CMK (cell line): ENCODE data around the gene SLC6A19.
"Not testable (repeated sequence)": the region's sequence is repeated elsewhere in the genome, so short reads cannot be mapped to it uniquely, and the experiment has no call there.

ENCODE experiments used
- DNase-seq: peaks from one replicate; pipeline ENCODE4 v3.0.0-alpha.2; 2010; ENCODE audit warnings: low read depth

SLC6A19 gene

GRCh38 chr5:1223278-1223670, 21.9 kb downstream of the SLC6A19 start:
- no peak for DNase-seq

DNA sequence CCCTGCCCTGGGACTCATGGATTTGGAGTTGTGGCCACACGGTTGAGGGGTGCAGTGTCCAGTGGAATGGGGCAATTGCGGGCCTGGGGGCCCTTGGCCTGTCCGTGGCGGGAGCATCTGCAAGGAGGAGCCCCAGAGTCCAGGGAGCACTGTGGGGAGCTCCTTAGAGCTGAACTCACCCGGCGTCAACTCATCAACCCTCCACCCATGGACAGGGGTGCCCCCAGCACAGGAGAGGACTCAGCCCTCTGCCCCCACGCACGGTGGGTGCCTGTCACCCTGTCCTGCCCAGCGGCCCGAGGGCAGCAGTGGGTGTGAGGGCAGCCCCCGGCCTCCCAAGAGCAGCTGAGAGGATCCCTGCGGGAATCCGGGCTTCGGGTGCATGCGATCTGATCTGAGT, 23.2 kb downstream of the SLC6A19 start:
- DNase-seq = no peak

DNA sequence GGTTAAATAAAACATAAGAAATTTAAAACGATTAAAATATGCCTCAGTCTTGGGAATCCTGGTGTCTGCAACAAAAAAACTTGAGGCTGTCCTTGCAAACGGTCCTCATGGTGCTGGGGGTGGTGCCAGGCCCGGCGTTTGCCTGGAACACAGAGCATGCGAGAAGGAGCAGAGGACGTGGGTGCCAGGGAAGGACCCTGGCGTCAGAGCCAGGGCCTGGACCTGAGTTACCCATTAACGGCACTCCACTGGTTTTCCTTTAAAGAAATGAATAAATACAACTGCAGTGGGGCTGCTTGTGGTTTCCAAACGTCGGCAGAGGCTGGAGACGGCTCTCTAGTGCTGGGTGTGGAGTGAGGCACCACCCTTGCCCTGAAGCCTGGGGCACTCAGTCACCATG, 23.7 kb downstream of the SLC6A19 start, which contains the start of gene SLC6A18:
SLC6A18 (plus strand) TSS at position 301 of the 400 bp plus-strand sequence; CDS start at position 398, 97 bp downstream.
- no peak for DNase-seq

- no peak for DNase-seq
Observed at GRCh38 chr5:1226231-1226630, 24.8 kb downstream of the SLC6A19 start.

DNA sequence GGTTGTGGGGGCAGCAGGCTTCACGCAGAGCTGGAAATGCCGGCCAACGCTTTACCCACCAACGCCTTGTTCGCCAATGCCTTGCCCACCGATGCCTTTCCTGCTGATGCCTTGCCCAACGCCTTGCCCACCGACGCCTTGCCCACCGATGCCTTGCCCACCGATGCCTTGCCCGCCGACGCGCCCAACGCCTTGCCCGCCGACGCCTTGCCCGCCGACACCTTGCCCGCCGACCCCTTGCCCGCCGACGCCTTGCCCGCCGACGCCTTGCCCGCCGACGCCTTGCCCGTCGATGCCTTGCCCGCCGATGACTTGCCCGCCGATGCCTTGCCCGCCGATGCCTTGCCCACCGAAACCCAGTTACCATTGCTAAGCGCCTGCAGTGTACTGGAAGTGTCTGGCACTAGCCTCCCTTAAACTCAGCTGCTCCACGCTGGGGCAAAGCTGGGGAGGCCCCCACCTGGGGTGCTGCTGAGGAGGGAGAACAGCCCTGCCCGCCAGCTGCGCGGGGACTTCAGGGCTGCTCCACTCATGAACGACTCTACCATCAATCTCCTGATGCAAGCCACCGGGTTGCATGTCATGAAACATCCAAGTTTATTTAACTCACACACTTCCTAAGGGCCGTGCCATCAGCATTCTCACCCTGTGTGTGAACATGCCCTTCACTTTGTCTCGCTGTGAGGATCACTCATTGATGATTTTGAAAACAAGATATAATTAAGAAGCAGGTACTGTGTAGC, 25.6 kb downstream of the SLC6A19 start:
- no peak for DNase-seq

GRCh38 chr5:1227667-1228066, 26.3 kb downstream of the SLC6A19 start:
- DNase-seq = no peak

- no peak for DNase-seq
Observed at GRCh38 chr5:1228120-1228519, 26.7 kb downstream of the SLC6A19 start.

GRCh38 chr5:1229023-1229422, 27.6 kb downstream of the SLC6A19 start:
- not testable (repeated sequence) for DNase-seq

GRCh38 chr5:1229822-1230221, 28.4 kb downstream of the SLC6A19 start:
- DNase-seq = no peak

DNA sequence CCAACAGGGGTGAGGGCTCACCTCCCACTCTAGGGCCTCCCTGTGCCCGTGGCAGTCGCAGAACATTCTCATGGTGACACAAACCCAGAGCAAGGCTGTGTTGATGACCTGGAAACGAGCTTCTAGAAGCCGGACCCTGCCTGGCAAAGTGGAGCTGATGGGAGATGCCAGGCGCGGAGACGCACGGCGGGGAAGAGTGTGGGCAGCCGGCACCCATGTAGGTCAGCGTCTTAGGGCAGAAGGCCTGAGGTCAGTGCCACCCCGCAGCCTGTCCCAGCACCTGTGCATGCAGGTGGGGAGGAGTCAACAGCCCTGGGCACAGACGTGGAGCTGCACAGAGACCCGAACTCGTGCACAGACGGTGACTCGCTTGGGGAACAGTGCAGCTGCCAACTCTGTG, 29.2 kb downstream of the SLC6A19 start:
- no peak for DNase-seq

DNA sequence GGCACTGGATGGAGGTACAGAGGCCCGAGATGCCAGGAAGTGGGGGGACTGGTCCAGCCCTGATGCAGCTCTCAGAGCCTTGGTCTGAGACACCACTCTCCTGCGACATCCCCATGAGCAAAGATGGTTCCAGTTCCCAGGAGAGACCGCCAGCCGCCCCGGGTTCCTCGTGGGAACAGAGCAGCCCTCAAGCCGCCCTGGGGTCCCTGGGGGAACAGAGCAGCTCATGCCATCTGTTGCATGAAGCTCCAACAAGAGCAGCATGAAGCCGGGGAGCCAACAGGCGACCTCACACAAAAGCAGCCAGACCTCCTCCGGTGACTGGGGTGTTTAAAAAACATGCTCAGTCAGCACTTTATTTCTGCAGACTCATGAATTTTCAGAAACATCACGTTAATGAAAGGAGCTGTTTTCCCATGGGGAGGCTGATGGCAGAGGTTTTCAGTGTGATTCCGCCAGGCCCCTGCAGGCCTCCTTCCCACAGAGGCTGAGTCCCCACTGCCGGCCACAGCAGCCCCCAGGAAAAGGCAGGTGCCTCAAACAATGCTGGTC, 30.0 kb downstream of the SLC6A19 start:
- DNase-seq = no peak

GRCh38 chr5:1232780-1233179, 31.4 kb downstream of the SLC6A19 start:
- no peak for DNase-seq

DNA sequence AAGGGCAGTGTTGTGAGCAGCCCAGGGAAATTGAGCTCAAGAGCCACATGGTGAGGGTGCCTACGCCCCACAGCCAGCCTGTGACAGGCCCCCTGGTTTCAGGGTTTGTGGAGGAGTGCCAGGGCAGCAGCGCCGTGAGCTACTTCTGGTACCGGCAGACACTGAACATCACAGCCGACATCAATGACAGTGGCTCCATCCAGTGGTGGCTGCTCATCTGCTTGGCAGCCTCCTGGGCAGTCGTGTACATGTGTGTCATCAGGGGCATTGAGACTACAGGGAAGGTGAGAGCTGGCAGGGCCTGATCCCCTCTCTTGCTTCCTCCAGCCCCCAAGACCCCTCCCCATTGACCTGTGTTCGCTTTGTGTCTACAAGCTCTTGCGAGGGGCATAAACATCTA, 34.0 kb downstream of the SLC6A19 start:
- DNase-seq = no peak

GRCh38 chr5:1235838-1236237, 34.4 kb downstream of the SLC6A19 start:
- no peak for DNase-seq

DNA sequence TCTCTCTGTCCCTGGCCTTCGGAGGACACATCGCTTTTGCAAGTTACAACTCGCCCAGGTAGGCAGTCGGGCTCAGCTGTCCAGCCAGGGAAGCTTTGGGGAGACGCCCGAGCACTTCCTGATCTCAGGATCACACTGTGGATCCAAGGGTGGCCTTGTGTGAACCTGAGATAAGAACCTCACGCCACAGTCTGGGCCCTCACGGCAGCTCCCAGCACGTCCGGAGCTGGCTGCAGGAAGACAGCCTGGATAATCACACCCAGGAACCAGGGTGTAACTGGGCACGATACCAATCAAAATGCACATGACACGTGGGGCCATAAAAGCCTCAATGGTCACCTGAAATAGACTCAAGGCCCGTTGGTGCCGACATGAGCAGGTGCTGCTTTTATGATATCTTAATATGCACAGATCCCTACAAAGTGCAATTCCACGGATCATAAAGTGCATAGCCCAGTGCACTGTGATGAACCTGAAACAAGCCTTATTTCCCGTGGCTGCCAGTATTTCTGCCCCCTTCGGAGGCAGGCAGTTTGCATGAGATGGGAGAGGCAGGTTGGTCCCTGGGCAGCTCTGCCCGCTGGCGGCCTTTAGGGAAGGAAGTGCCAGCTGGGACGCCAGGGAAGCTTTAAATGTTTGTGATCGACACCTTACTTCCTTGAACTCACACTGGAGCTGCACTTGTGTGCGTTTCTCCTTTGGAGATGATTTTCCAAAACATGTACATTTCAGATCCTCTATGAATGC, 38.3 kb downstream of the SLC6A19 start:
- peak; percentile 22 for DNase-seq

DNA sequence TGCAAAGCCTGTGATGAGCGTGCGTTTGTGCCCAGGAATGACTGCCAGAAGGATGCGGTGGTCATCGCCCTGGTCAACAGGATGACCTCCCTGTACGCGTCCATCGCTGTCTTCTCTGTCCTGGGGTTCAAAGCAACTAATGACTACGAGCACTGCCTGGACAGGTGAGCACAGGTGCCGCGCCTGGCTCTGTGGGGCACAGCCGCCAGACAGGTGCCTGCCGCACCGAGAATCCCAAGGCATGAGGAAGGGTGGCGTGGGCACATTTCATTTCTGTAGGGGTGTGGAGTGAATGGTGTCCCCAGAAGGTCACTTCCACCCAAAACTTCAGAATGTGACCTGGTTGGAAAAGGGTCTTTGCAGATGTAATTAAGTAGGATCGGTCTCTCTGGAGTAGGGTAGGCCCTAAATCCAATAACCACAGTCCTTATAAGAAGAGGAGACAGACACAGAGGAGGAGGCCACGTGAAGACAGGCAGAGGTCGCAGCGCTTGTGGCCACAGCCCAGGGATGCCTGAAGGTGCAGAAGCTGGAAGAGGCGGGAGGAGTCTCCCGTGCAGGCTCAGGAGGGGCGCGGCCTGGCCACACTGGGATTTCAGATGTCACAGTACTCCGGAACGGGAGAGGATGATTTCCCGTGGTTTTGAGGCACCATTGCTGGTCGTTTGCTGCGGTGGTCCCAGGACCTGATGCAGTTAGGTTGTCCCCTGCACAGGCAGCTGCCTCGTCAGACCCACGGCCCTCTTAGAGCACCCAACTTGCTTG, 39.3 kb downstream of the SLC6A19 start:
- DNase-seq = no peak

DNA sequence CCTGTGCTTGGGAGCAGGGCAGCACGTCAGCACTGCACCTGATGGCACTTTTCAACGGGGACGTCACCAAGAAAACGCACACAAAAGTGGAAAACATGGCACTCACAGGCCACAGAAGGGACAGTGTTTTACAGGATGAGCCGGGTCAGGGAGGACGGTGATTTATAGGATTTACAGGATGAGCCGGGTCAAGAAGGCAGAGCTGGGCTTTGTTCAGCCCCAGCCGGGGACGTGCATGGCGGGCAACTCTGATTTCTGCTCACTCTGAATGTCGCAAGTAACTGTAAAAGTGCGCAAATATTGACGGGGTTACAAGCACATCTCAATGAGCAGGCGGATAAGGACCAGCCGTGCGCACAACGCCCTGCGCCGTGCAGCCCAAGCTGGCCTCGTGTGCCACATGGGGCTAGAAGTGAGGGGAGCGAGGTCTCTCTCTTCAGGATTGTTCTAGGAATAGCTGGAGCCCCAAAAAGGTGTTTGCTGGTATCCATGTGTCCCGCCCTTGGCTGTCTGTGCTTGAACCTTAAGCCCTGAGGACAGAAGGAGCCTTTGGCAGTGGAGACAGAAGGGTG, 40.2 kb downstream of the SLC6A19 start:
- no peak for DNase-seq

DNA sequence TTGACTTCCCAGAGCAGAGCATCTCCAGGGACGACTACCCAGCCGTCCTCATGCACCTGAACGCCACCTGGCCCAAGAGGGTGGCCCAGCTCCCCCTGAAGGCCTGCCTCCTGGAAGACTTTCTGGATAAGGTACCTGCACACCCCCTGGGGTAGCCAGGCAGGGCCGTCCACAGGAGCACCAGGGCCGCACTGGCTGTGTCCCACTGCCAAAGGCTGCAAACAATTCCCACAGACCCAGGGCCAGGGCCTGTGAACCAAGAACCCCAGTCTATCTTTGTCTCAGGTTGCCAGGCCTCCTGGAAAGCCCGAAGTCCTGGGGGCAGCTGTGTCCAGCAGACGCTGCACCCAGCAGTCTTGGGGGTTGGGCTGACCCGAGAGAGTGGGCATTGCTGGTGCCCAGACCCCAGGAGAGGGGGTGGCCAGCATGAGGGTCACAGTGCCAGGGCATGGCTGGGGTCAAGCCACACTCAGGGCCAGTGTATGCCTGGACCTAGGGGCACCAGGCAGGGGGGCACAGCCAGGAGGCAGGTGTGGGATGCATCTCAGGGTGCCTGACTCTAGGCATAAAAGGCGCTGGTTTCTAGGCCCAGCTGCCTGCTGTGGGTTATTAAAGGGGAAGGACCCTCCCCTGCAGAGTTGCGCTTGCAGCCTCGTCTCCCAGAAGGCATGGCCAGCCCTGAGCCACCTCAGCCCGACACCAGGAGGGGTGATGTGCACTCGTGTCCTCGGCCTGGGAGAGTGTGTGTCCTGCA, 41.5 kb downstream of the SLC6A19 start:
- no peak for DNase-seq

DNA sequence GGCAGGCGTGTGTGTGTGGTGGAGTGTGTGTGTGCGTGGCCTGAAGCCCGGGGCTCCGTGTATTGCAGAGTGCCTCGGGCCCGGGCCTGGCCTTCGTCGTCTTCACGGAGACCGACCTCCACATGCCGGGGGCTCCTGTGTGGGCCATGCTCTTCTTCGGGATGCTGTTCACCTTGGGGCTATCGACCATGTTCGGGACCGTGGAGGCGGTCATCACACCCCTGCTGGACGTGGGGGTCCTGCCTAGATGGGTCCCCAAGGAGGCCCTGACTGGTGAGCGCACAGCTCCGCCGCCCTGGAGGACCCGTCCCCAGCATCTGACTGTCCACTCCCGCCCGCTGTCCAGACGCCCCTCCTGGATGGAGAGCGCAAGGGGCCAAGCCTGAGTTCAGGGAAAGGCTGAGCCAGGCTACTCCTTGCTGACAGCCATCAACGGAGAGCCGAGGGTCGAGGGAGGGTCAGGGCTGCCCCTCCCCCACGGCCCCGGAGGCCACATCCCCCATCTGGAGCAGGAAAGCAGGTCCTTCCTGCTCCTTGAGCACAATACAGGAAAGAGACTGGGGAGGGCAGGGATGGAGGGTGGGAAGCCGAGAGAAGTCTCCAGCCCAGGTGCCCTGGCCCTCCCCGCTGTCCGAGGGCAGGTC, 42.2 kb downstream of the SLC6A19 start:
- no peak for DNase-seq

GRCh38 chr5:1244255-1244654, 42.9 kb downstream of the SLC6A19 start:
- no peak for DNase-seq

GRCh38 chr5:1244976-1245375, 43.6 kb downstream of the SLC6A19 start:
- DNase-seq = no peak
